Activated T-cell treated with anti-CD3 and anti-CD28 coated beads for 48 hours (primary cell): Measurements from ENCODE around the gene NFATC2.

Source experiments
- DNase-seq: peaks from one replicate; pipeline ENCODE4 v3.0.0-alpha.2; 2020; ENCODE audit warnings: low read depth

Gene NFATC2

DNA sequence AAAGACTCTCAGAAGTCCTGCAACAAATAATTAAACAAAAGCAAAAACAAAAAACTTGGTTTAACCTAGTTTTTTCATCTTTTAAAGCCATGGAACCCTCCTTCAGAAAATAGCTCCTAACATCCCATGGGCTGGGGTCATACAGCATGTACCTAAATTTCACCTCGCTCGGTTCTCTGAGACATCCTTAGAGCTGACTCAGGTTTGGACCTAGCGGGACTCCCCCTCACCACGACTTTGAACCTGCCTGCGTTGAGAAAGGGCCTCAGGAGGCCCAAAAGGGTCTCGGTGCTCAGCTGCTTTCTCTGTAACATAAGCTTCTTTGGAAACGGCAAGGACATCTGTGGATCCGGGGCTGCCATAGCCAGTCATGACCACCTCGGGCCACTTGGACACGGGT, 112.8 kb downstream of the NFATC2 start:
- DNase-seq, result no peak

DNA sequence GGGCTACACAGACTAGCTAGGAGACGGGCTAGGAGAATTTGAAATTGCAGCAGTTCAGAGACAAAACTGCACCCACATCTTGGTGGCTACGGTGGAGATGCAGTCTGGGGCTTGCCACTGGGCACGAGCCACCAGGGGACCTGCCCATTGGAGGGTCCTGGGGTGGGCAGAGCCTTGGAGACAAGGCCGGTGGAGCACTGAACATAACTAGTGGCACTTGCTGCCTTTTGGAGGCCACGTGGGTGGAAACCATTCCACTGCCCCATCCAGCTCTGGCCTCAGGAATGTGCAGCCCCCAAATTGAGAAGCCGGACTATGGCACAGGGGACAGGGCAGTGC, 113.4 kb downstream of the NFATC2 start:
- no peak for DNase-seq

DNA sequence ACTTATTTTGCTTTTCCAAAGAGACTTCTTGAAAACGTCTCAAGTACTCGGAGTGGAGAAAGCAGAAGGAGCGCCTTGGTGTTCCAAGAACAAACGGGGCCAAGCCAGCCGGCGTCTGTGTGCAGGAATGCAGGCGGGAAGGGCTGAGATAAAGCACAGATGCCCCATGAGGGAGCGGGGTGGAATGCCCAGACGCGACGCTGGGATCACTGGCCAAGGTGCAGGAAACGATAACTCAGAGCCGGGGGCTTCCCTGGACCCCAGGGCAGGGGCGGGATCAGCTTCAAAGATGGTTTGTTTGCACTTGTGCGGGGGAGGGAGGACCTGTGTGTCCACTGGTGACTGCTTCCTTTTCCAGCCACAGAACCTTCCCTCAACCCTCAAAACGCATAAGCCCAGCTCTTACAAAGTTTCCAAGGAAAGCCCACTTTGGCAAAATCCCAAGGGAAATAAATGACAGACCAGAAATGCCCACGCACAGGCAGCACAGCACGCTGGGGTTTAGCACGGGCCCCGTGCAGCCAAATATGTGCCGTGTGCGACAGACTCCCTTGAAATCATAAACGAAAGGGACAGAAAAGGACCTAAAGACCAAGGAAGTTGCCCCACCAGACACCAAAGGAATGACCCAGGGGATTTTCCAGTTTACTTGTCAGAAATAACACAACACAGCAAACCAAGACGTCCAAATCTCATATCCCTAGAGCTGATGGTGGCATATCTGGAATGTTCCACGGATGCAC, 113.9 kb downstream of the NFATC2 start:
- no peak for DNase-seq

DNA sequence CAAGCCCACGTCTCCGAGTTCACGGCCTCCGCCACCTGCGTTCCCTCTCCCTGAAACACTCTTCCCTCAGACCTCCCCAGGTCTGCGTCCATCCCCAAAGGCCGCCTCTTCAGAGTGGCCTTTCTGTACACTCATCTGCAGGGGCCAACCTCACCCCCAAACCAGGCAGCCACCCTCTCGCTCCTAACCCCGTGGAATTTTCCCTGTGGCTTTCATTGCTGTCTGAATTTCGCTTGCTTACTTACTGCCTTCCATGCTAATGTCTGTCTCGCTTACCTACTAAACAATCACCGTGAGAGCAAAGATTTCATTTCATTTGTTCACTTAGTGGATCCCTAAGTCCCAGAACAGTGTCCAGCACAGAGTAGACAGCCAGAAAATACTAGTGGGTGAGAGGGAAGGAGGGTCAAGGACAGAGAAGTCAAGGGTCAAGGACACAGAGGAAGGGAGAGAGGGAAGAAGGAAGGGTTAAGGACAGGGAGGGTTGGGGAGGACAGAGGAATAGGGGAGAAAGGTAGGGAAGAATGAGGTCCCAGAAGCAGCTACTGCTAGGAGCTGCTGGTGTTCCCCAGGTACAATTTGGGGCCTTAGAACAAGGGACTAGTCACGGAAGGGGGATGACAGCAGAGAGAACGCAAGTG, 114.7 kb downstream of the NFATC2 start:
- DNase-seq, result no peak

DNA sequence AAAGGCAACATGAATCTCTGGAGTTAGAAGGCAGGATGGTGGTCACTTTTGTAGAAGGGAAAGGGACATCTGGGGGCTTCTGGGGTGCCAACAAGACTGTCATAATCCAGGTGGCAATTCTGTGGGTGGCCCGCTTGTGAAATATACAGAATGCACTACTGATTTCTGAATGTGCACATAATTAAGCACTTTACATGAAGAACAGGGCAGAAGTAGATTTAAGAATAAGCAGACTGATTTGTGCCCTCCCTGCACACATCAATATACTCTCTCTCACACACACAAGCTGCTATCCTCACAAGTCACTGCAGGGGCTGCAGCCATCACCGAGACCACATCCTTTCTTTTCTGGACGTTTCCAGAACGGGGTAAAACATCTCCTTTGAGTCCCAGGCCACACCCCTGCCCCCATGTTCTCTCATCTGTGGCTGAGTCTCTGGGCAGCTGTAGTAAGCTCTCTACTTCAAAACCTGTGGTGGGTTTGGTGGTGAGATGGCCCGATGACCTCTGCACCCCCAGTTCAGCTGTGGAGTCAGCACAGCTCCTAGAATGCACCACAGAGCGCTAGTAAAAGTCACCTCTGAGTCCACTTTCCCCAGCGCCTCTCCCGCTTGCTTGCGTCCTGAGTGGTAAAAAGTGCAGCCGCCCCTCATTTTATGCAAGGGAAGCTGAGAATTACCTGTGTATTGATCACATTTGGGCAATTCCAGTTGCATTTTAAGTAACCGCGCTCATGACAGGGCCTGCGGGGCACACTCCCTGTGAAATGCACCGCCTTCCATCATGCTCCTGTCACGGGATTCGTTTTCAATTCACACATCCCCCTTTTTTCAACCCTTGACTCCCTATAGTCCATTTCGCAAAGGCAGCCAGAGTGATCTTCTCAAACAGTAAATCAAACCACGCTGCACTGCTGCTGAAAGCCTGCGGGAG, 115.5 kb downstream of the NFATC2 start:
- DNase-seq, result no peak

DNA sequence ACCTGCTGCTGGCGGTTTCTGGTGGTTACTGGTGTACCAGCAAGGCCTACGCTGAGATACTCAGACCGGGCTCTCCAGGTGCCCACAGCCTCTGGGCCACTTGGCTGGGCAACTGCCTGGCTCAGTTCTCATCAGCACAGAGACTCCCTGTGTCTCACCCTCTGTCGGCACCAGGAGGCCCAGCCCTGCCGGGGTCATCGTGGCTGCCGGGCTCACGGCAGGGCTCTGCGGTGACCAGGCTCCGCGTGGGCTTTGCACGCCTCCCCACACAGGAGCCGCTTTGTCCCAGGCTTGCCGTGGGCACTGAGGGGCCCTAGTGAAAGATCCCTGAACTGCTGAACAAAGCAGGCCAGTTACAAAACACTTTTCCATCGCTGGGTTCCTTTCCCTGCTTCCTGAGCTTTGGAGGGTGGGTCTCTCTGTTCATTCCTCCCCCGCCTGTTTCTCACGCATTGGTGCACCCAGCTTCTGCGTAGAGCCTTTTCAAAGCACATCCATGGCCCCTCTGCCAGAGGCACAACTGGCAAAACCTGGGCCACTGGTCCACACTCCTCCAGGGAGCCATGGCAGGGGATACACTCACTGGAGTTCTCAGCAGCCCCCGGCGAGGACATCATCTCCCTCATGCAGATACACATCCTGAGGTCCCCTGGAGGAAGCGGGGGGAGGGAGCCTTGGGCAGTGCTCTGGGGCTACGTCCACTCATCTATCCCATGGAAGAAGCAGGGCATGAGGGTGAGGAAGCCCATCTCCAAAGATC, 117.0 kb downstream of the NFATC2 start:
- no peak for DNase-seq

DNA sequence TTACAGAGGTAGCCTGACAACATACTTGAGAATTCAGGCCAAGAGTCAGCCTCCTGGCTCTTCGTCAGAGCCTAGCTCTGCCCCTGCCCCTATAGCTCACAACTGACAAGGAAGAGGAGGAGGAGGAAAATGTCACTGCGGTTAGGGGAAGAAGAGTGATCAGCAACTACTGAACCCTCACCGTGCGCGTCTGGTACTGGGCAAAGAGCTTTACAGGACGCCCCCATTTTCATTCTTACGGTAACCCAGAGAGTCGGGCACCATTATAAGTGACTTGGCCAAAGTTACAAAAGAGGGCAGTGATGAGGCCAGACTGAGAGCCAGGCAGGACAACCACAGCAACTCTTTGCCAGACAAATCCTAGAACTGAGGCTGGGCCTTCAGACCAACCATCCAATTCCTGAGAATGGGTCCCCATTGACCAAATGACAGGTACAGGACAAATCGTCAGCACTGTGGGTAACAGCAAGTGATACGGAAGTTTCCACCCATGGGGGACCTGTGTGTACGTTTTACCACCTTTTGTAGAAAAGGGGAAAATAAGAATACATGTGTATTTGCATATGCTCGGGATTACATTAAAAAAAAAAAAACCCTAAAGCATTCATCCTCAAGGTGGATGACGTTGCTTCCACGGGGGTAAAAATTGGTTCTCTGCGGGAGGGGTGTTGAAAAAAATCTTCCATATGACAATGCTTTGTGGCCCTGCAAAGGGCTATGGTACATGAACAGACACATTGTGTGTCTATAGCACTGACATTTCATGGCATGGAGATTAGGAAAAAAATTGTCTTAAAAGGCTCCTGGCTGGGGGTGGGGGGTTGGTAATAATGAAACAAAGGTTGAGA, 118.0 kb downstream of the NFATC2 start:
- DNase-seq, result no peak

DNA sequence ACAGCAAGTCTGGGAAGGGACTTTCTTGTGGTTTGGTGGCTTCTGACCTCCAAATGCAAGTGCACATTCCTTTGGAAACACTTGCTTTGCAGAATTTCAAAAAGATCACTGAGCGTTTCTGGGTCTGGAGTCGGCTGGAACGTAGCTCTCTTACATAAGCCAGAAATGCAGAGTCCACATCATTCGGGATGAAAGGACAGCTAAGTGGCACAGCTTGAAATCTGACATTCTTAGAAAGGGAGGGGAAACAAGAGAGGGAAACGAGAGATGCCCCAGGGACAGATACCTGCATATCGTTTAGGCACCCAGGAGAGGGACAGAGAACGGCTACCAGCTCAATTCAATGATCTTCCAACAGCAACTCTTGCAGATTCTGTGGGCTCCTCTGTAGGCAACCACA, 118.7 kb downstream of the NFATC2 start:
- DNase-seq, result no peak

DNA sequence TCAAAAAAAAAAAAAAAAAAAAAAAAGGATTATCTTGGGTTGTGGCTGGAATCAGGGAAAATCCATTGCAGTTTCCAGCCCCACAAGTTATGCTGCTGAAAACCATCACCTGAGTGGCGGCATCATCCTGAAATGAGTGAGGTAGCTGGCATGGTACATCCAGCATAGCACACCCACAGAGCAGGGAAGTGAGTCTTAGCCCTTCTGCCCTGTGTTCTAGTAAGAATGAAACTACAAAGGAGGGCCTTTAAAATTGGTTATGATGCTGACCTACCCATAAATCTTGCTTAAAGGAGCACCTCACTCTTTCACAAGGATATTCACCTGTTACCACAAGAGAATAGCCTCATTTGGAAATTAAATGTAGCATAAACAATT, 119.2 kb downstream of the NFATC2 start:
- no peak for DNase-seq

DNA sequence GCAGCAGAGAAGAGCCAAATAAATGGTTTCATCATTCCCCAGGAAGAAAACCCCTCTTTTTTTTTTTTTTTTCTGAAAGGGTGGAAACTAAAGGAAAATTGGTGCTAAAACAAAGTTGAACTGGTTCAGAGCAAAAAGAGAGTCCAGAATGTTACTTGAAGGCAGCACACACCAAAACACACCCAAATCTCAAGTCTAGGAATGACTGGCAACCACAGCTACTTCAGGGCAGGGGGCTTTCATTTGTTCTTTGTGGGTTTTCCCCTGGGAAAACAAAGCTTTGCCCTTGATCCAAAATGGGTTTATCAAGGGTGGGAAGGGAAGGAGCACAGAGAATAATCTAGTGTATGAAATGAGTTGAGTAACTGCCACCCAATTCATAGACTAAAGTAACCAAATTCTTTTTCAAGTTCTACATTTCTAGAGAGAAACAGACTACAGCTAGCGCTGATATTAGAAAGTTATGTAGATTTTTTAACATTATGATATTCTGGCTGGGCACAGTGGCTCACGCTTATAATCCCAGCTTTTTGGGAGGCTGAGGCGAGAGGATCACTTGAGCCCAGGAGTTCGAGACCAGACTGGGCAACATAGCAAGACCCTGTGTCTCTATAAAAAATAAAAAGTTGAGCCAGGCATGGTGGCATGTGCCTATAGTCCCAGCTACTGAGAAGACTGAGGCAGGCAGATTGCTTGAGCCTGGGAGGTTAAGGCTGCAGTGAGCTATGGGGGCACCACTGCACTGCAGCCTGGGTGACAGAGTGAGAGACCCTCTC, 119.8 kb downstream of the NFATC2 start:
- DNase-seq, result no peak

DNA sequence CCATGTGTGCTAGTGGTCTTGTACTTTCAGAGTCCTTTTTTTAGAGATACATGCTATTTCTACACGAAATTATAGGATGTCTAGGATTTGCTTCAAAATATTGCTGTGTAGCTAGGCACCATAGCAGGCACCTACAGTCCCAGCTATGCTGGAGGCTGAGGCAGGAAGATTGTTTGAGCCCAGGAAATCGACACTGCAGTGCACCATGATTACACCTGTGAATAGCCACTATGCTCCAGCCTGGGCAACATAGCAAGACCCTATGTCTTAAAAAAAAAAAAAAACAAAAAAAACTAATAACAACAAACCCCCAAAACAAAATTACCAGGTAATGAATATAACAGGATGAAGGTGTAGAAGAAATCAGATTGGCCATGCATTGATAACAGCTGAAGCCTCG, 121.7 kb downstream of the NFATC2 start:
- no peak for DNase-seq

DNA sequence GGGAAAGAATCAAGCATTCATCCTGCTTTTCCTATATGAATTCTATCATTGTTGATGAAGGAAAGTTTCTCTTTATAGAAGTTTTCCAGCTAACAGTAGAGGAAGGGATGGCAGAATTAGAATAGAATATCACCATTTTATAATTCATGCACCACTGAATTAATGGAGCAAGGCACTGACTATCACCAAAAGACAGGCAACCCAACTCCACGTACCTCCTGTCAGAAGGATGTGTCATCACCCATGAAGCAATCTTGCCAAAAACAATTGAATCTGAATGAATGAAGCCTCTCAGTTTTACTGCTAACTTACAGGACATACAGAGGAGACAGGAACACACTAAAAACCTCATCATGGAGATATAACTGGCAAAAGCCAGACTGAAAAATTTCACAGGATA, 122.4 kb downstream of the NFATC2 start:
- no peak for DNase-seq

DNA sequence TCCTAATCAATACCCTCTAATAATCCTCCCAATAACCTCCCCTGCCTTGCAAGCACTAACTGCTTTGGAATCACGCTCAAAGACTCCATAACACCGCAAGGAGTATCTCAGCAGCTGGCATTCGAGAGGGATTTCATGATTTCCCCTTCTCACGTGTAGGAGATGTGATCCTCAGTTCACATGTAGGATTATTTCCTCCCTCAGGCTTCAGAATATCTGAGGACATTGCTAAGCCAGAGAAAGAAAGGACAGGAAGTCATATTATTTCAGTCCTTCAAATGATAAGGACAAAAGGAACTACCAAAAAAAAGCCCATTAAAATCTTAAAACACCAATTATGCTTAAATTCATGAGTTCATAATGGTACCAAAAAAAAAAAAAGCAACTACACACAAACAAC, 122.9 kb downstream of the NFATC2 start:
- DNase-seq, result no peak

DNA sequence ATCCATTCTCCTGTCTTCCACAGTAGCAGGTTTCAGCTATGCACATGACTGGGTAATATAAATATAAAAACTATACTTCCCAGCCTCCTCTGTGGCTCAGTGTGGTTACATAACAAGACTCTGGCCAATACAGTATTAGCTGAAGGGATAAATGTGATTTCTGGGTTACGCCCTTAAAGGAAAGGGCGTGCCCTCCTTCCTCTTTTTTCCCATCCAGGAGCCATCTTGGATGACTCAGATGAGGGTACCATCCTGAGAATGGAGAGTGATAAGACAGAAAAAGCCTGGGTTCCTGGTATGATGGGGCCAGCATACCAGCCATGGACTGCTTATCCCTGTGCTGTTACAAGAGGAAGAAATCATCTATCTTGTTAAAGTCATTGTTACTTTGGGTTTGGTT, 123.3 kb downstream of the NFATC2 start:
- DNase-seq, result no peak

DNA sequence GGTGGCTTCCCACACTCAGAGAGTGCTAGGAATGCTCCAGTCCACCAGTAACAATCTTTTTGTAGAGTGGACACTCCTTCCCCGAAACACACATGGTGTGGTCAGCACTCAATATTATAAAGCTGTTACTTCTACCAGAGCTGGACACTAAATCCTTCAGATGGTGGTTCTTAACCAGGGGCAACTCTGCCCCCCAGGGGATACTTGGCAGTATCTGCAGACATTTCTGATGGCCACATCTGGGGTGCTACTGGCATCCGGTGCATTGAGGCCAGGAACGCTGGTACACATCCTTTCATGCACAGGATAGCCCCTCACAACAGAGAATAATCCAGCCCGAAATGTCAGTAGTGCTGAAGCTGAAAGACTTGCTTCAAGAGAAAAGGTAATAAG, 124.4 kb downstream of the NFATC2 start:
- DNase-seq, result no peak

DNA sequence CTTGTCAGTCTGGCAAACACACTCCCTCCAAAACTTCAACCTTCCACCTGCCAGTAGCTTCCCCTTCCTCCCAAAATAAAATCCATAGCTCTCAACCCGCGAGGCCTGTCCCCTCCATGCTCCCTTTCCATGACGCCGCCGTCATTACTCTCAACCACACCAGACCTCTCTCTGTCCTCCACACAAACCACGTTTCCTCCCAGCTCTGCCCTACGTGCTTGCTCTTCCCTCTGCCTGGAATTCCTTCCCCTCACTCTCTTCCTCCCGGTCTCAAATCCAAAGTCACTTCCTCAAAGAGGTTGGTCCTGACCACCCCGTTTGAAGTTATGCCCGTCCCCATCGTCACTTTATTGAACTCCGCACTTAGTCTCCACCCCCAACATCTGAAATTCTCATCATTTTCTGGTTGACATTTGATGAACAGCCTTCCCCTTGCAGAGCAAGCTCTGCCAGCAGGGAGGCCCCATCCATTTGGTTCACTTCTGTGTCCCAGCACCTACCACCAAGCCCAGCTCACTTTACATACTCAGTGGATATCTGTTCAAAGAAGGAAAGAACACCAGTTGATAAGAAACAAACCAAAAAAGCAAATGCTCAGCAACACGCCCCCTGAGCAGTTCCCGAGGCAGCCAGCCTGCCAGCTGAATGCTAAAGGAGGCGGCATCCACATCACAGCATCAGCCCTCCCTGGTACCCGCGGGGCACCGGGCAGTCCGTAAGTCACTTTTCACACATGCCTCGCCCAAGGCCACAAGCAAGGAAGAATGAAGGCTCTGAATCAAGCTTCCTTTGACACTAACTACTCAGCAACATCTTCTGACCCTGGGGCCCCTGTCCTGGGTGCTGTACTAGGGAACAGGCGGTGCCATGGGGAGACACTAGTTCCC, 125.0 kb downstream of the NFATC2 start:
- DNase-seq, result no peak

DNA sequence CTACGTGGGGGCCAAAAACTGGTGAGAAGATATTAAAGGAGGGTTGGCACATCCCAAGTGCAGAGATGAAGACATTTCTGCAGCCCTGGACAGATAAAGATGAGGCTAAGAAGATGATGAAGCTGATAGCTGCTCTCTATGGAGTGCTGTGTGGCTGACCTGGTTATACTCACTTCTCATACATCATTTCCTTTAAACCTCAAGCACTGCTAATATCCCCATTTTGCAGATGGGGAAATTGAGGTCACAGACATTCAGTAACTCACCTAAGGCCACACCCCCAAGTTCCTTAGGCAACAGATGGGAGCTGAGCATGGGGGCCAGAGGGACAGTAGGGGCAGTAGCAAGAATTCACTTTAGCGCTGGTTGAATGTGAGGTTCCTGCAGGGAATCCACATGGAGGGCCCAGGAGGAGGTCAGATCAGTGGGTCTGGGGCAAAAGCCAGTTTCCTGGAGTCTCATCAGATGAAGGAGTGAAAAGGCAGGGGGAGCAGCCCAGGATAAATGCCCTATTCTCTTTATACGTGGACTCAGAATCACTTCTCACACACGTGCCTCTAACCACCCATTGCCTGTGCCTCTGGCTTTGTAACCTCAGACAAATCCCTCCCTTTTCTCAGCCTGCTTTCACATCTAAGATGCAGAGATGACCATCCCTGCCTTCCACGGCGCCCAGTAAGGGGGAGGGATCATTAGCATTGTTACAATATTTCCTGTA, 125.8 kb downstream of the NFATC2 start:
- no peak for DNase-seq

DNA sequence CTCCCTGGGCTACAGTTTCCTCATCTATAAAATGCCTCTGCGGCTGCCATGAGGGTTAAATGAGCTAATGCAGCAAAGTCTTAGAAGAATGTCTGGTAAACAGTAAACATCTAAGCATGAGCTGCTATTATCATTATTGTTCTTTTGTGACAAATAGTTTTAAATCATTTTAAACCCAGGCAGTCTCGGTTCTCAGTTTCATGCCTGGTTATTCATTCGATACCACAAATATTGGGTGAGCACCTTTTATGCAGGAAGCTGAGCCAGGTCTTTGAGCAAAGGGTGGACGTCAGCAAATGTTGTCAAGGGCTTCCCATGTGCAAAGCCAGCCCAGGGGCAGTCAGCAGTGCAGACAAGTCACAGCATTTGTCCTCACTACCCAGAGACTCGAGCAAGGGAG, 128.7 kb downstream of the NFATC2 start:
- no peak for DNase-seq

DNA sequence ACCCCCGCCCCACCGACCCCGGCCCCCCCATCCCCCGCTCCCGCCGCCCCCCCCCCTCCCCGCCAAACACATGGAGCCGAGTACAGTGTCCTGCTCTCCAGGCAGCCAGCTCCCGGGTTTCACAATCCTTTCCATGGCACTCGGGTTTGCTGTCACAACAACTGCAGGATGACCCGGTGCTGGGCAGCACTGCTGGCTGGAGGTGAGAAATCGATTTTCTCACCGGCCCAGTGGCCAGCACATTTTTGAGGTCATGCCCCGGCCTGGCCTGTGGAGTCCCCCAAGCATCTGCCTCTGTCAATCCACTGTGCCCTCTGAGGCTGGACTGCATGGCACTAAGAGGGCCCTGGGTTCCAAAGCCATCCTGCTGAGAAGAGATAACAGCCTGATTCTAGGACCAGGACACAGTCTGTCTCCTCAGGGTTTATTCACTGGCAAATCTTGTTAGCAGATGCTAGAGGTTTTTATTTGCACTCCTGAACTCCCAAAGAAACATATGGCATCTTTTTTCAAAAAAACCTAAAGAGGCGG, 129.5 kb downstream of the NFATC2 start:
- DNase-seq, result no peak
